Esophagus squamous epithelium (tissue), 5 donors: ENCODE results near the gene CFAP65. TPM values are rescaled to one million over a fixed set of nuclear protein-coding genes. Genes with fewer than 3 reads are reported as not detected.
A peak's percentile ranks its signal among the peaks of the same experiment; 100 is the strongest.

ENCODE experiments used
- DNase-seq: peaks from one replicate; lab custom pipeline; 2025; lab: John Stamatoyannopoulos, UW
- H3K27ac ChIP-seq, 4 donors: fragments of 200-600 bp; sonication (generic); one replicate each; pipeline ENCODE4 v1.5.1; 2016 to 2019; ENCODE audit warnings: mild to moderate bottlenecking in 1 of 4
- H3K27me3 ChIP-seq, 4 donors: fragments of 200-600 bp; sonication (generic); 1 replicate in 3 of 4; 2 replicates in 1 of 4; pipeline versions ENCODE4 v1.5.1 to v1.6.0; 2017 to 2021; ENCODE audit warnings: antibody characterized with exemption in 1 of 4
- H3K36me3 ChIP-seq, 3 donors: fragments of 200-600 bp; sonication (generic); one replicate each; pipeline ENCODE4 v1.5.1; 2016 to 2019
- H3K4me1 ChIP-seq, 3 donors: fragments of 200-600 bp; sonication (generic); one replicate each; pipeline ENCODE4 v1.5.1; 2017 to 2019
- H3K4me3 ChIP-seq, 4 donors: fragments of 200-600 bp; sonication (generic); 1 replicate in 3 of 4; 2 replicates in 1 of 4; pipeline ENCODE4 v1.5.1; 2016 to 2019; ENCODE audit warnings: mild to moderate bottlenecking in 2 of 4, moderate library complexity in 1 of 4
- H3K9me3 ChIP-seq, 3 donors: fragments of 200-600 bp; sonication (generic); one replicate each; pipeline ENCODE4 v1.5.1; 2016 to 2019
- CTCF ChIP-seq, 6 experiments: fragments of 450-650 bp in 4 of 6; fragments of 200-600 bp in 2 of 6; sonication (generic) in 2 of 6; IDR thresholded peaks; one replicate each; pipeline ENCODE4 v1.5.1; 2016 to 2019; ENCODE audit warnings: antibody characterized with exemption in 6 of 6, mild to moderate bottlenecking in 4 of 6, moderate library complexity in 4 of 6
- POLR2A ChIP-seq, 4 donors: fragments of 450-650 bp; IDR thresholded peaks; one replicate each; pipeline ENCODE4 v1.6.1; 2017; ENCODE audit warnings: antibody characterized with exemption in 4 of 4, mild to moderate bottlenecking in 4 of 4, moderate library complexity in 3 of 4
- WGBS, 2 donors: methylation state at CpG; one replicate each; pipeline ENCODE4 v1.1.5; 2018; 5-methylcytosine and 5-hydroxymethylcytosine counted together
- intact Hi-C: fragments of 100-400 bp; cut with DNase I; formaldehyde crosslinking; loops from one replicate; pipeline ENCODE4 v1.15.0; 2022
- total RNA-seq, 4 donors: library from RNA; depleted of rRNA; stranded (reverse); fragments of >200 nt; gene quantifications; one replicate each; pipeline ENCODE4 v1.1.0, GENCODE V29; 2016
- donor health status: DM: yes; HTN: yes; CAD: no.

CFAP65 gene
- total RNA-seq, 4 donors from 2014 or later, result 0.19 TPM; not detected in 3

- peaks cover 0 to 14% (median 0%) of the 10 kb centered on the region in 3 donors for H3K4me1 ChIP-seq
- peaks cover 0 to 47% (median 0%) of the 10 kb centered on the region in 3 donors for H3K36me3 ChIP-seq
- intact Hi-C loops, result no loop called here
- no peak overlapping the region for H3K4me3 ChIP-seq
- TF ChIP-seq POLR2A (IDR thresholded peaks at IDR 0.05) (no peak), CTCF (IDR thresholded peaks at IDR 0.05) (peak in 5 of 6 experiments; percentile 16 to 54 (median 43))
- H3K27ac ChIP-seq, result no peak overlapping the region
- no peak for DNase-seq
- no peaks in the 10 kb centered on the region for H3K9me3 ChIP-seq
- WGBS, 2 donors, result 58 to 61% methylated on average over 10 to 11 of the region's 14 CpGs
- H3K27me3 ChIP-seq, result no peaks in the 10 kb centered on the region
Measured at GRCh38 chr2:219073413-219074129, 32.3 kb upstream of the CFAP65 start.

GRCh38 chr2:219072741-219073250, 31.5 kb upstream of the CFAP65 start:
- H3K4me1 ChIP-seq, result peaks cover 0 to 14% (median 0%) of the 10 kb centered on the region in 3 donors
- no peak for DNase-seq
- no peak overlapping the region for H3K4me3 ChIP-seq
- H3K9me3 ChIP-seq, result no peaks in the 10 kb centered on the region
- 90% methylated on average over 9 of the region's 9 CpGs for WGBS, 2 donors
- H3K27ac ChIP-seq, result no peak overlapping the region
- H3K27me3 ChIP-seq, result no peaks in the 10 kb centered on the region
- H3K36me3 ChIP-seq, result peaks cover 0 to 42% (median 0%) of the 10 kb centered on the region in 3 donors
- TF ChIP-seq CTCF (IDR thresholded peaks at IDR 0.05) (no peak), POLR2A (IDR thresholded peaks at IDR 0.05) (no peak)
- intact Hi-C loops, result no loop called here

- no peak for DNase-seq
Measured at GRCh38 chr2:219071131-219071816, 30.0 kb upstream of the CFAP65 start.

GRCh38 chr2:219065484-219065883, 24.2 kb upstream of the CFAP65 start:
- Histone ChIP-seq H3K27me3 (peaks cover 0 to 40% (median 10%) of the 10 kb centered on the region in 4 donors), H3K36me3 (no peaks in the 10 kb centered on the region), H3K4me1 (peaks cover 3 to 10% (median 8%) of the 10 kb centered on the region in 3 donors), H3K9me3 (no peaks in the 10 kb centered on the region), H3K4me3 (no peak overlapping the region), H3K27ac (no peak overlapping the region)
- intact Hi-C loops, result no loop called here
- TF ChIP-seq CTCF (IDR thresholded peaks at IDR 0.05) (no peak), POLR2A (IDR thresholded peaks at IDR 0.05) (no peak)
- DNase-seq, result no peak
- 62 to 71% methylated on average over 1 of the region's 1 CpG for WGBS, 2 donors

More at GRCh38 chr2:219071131-219071816, 30.0 kb upstream of the CFAP65 start:
- Histone ChIP-seq H3K9me3 (no peaks in the 10 kb centered on the region), H3K27ac (peak overlapping the region in 1 of 4 donors; percentile 23), H3K27me3 (no peaks in the 10 kb centered on the region), H3K4me1 (peaks cover 0 to 14% (median 0%) of the 10 kb centered on the region in 3 donors), H3K4me3 (no peak overlapping the region), H3K36me3 (peaks cover 0 to 27% (median 0%) of the 10 kb centered on the region in 3 donors)
- intact Hi-C loops, result no loop called here
- WGBS, 2 donors, result 66 to 73% methylated on average over 5 to 6 of the region's 6 CpGs
- TF ChIP-seq CTCF (IDR thresholded peaks at IDR 0.05), result no peak
- no peak for TF ChIP-seq POLR2A (IDR thresholded peaks at IDR 0.05)

- H3K27ac ChIP-seq, result no peak overlapping the region
- intact Hi-C loops, result no loop called here
- WGBS, 2 donors, result 57 to 77% methylated on average over 6 of the region's 6 CpGs
- peaks cover 15 to 74% (median 40%) of the 10 kb centered on the region in 4 donors for H3K27me3 ChIP-seq
- no peaks in the 10 kb centered on the region for H3K36me3 ChIP-seq
- H3K4me1 ChIP-seq, result peaks cover 34 to 44% (median 40%) of the 10 kb centered on the region in 3 donors
- DNase-seq, result no peak
- H3K4me3 ChIP-seq, result no peak overlapping the region
- TF ChIP-seq CTCF (IDR thresholded peaks at IDR 0.05) (no peak), POLR2A (IDR thresholded peaks at IDR 0.05) (no peak)
- no peaks in the 10 kb centered on the region for H3K9me3 ChIP-seq
Measured at GRCh38 chr2:219062081-219062480, 20.8 kb upstream of the CFAP65 start.
